Measurements from ENCODE around the gene FOXI1.

DNA sequence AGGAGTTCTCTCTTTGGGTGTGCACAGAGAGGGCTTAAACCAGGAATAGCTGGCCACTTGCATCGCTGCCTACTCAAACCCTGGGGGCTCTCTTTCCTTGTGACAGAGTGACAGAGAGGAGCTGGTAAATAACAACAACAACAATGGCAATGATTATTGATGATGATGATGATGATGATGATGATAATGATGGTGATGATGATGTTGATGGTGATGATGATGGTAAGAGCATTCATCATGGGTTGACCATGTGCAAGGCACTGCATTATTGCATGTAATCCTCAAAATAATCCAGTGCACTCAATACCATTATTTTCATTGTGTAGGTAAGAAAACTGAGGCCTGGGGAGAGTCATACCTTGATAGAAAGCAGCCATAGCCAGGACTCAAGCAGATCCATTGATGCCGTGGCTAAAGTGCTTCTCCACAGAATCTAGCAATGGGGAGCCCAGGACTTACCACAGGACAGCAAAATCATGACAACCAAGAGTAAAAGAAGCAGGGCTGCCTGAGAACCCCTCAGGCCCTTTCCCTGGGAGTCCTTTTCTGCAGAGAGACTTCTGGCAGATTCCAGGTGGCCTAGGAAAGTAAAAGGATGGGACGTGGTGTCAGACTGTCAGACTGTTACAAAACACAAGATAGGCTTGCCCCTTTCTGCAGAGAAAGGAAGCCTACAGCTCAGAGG is 4.8 kb downstream of the FOXI1 start:
- TF ChIP-seq, protein P1, sequence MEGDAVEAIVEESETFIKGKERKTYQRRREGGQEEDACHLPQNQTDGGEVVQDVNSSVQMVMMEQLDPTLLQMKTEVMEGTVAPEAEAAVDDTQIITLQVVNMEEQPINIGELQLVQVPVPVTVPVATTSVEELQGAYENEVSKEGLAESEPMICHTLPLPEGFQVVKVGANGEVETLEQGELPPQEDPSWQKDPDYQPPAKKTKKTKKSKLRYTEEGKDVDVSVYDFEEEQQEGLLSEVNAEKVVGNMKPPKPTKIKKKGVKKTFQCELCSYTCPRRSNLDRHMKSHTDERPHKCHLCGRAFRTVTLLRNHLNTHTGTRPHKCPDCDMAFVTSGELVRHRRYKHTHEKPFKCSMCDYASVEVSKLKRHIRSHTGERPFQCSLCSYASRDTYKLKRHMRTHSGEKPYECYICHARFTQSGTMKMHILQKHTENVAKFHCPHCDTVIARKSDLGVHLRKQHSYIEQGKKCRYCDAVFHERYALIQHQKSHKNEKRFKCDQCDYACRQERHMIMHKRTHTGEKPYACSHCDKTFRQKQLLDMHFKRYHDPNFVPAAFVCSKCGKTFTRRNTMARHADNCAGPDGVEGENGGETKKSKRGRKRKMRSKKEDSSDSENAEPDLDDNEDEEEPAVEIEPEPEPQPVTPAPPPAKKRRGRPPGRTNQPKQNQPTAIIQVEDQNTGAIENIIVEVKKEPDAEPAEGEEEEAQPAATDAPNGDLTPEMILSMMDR (IDR thresholded peaks at IDR 0.05), result no peak
- no peak for TF ChIP-seq POLR2A (IDR thresholded peaks at IDR 0.05; ENCODE audit: low read depth)
- no peak for TF ChIP-seq POLR2AphosphoS5 (IDR thresholded peaks at IDR 0.05)
- no peak for TF ChIP-seq EP300 (IDR thresholded peaks at IDR 0.05)
